Tibial nerve (tissue), 4 donors: Measurements from ENCODE around the gene NPFFR2.

Experiments
- EP300 ChIP-seq, 2 donors: sonication (generic); formaldehyde crosslinking; IDR thresholded peaks; one replicate each; pipeline ENCODE4 v1.6.1; 2017; ENCODE audit warnings: antibody characterized with exemption in 2 of 2, mild to moderate bottlenecking in 1 of 2
- TF ChIP-seq, protein P1 (sequence below), 5 experiments: fragments of 200-600 bp in 3 of 5; fragments of 450-650 bp in 2 of 5; sonication (generic) in 3 of 5; IDR thresholded peaks; one replicate each; pipeline ENCODE4 v1.5.1; 2016 to 2019; ENCODE audit warnings: antibody characterized with exemption in 5 of 5, mild to moderate bottlenecking in 3 of 5, moderate library complexity in 2 of 5

DNA sequence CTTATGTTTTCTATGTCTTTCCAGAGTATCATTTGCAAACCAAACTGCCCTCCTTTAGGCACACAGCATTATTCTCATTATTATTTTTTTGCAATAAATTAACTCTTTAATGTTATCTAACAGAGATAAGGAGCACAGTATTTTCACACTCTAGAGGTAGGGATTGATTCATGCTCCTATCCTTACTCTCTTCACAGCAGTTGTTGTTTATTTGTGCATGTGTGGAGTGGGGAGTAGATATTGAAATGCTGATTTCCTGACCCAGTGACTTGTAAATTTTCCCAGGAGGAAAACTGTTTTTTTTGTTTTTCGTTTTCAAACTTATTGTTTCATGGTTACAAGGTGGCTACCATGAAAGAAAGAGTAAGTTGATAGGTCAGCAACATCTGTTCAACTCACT lies 140.0 kb downstream of the NPFFR2 start:
- TF ChIP-seq, protein P1, sequence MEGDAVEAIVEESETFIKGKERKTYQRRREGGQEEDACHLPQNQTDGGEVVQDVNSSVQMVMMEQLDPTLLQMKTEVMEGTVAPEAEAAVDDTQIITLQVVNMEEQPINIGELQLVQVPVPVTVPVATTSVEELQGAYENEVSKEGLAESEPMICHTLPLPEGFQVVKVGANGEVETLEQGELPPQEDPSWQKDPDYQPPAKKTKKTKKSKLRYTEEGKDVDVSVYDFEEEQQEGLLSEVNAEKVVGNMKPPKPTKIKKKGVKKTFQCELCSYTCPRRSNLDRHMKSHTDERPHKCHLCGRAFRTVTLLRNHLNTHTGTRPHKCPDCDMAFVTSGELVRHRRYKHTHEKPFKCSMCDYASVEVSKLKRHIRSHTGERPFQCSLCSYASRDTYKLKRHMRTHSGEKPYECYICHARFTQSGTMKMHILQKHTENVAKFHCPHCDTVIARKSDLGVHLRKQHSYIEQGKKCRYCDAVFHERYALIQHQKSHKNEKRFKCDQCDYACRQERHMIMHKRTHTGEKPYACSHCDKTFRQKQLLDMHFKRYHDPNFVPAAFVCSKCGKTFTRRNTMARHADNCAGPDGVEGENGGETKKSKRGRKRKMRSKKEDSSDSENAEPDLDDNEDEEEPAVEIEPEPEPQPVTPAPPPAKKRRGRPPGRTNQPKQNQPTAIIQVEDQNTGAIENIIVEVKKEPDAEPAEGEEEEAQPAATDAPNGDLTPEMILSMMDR (IDR thresholded peaks at IDR 0.05), result no peak
- TF ChIP-seq EP300 (IDR thresholded peaks at IDR 0.05), result no peak
